CD14-positive monocyte (primary cell): ENCODE data around the gene MUC5B. TPM values are rescaled to one million over a fixed set of nuclear protein-coding genes. Genes with fewer than 3 reads are reported as not detected.

Source experiments
- DNase-seq, 3 donors: peaks; one replicate each; pipeline ENCODE4 v3.0.0-alpha.2; 2011 to 2022
- H2AFZ ChIP-seq: 2 replicates; pipeline ENCODE4 v1.6.0; 2012; ENCODE audit warnings: mild to moderate bottlenecking, low read depth, low read length, inconsistent platforms; ENCODE audit not compliant: insufficient read depth, poor library complexity, severe bottlenecking
- H3K27ac ChIP-seq, 2 donors: 1 replicate in 1 of 2; 2 replicates in 1 of 2; pipeline ENCODE4 v1.5.1; 2012 to 2013; ENCODE audit warnings: low read length in 2 of 2, control low read depth in 1 of 2, inconsistent platforms in 1 of 2, low read depth in 1 of 2, mild to moderate bottlenecking in 1 of 2
- H3K27me3 ChIP-seq, 2 donors: one replicate each; pipeline versions ENCODE4 v1.6.0 to v1.6.1; 2011 to 2013; ENCODE audit warnings: low read length in 2 of 2; ENCODE audit not compliant: control insufficient read depth in 2 of 2, insufficient read depth in 2 of 2
- H3K36me3 ChIP-seq, 2 donors: replicated peaks in 1 of 2; 1 replicate in 1 of 2; 2 replicates in 1 of 2; pipeline versions ENCODE4 v1.5.1 to v1.6.1; 2012 to 2013; ENCODE audit warnings: low read length in 2 of 2, control low read depth in 1 of 2, inconsistent platforms in 1 of 2, mild to moderate bottlenecking in 1 of 2; ENCODE audit not compliant: insufficient read depth in 2 of 2, control insufficient read depth in 1 of 2
- H3K4me1 ChIP-seq, 2 donors: 1 replicate in 1 of 2; 2 replicates in 1 of 2; pipeline versions ENCODE4 v1.5.1 to v1.6.1; 2012 to 2013; ENCODE audit warnings: low read length in 2 of 2, control low read depth in 1 of 2, inconsistent platforms in 1 of 2, mild to moderate bottlenecking in 1 of 2, moderate library complexity in 1 of 2; ENCODE audit not compliant: insufficient read depth in 2 of 2, control insufficient read depth in 1 of 2
- H3K4me2 ChIP-seq: replicated peaks from 2 replicates; pipeline ENCODE3; 2012; ENCODE audit warnings: low read length, moderate library complexity, mild to moderate bottlenecking; ENCODE audit not compliant: poor library complexity, severe bottlenecking; ENCODE audit errors: extremely low read depth
- H3K4me3 ChIP-seq, 3 experiments: fragments of 200-600 bp in 1 of 3; sonication (generic) in 1 of 3; replicated peaks in 1 of 3; 1 replicate in 2 of 3; 2 replicates in 1 of 3; pipeline ENCODE4 v1.5.1; 2011 to 2013; ENCODE audit warnings: low read length in 3 of 3, mild to moderate bottlenecking in 3 of 3, control low read depth in 2 of 3, low read depth in 2 of 3, inconsistent platforms in 1 of 3, moderate library complexity in 1 of 3
- H3K79me2 ChIP-seq: 2 replicates; pipeline ENCODE4 v1.6.0; 2012; ENCODE audit warnings: mild to moderate bottlenecking, control low read depth, inconsistent platforms, low read length, moderate library complexity; ENCODE audit not compliant: insufficient read depth
- H3K9ac ChIP-seq: 2 replicates; pipeline ENCODE4 v1.6.0; 2017; ENCODE audit warnings: low read length, mild to moderate bottlenecking; ENCODE audit not compliant: insufficient read depth, poor library complexity, severe bottlenecking
- H3K9me3 ChIP-seq, 2 donors: replicated peaks in 1 of 2; 1 replicate in 1 of 2; 2 replicates in 1 of 2; pipeline versions ENCODE4 v1.5.1 to v1.6.1; 2012 to 2013; ENCODE audit warnings: low read length in 2 of 2, control low read depth in 1 of 2; ENCODE audit not compliant: control insufficient read depth in 1 of 2, insufficient read depth in 1 of 2
- H4K20me1 ChIP-seq: 2 replicates; pipeline ENCODE4 v1.6.0; 2012; ENCODE audit warnings: mild to moderate bottlenecking, low read length, control low read depth, moderate library complexity; ENCODE audit not compliant: insufficient read depth
- H3K27ac Mint-ChIP-seq, 7 donors: one replicate each; pipeline ENCODE4 v1.8.0; 2020; ENCODE audit warnings: mild to moderate bottlenecking in 7 of 7, mixed read lengths in 7 of 7, moderate library complexity in 6 of 7, inconsistent platforms in 2 of 7
- H3K27me3 Mint-ChIP-seq, 3 donors: one replicate each; pipeline ENCODE4 v1.8.0; 2021 to 2022; ENCODE audit warnings: low read depth in 3 of 3, mild to moderate bottlenecking in 3 of 3, mixed read lengths in 3 of 3, moderate library complexity in 3 of 3, inconsistent platforms in 1 of 3
- H3K36me3 Mint-ChIP-seq, 2 donors: one replicate each; pipeline ENCODE4 v1.8.0; 2020; ENCODE audit warnings: mixed read lengths in 2 of 2, inconsistent platforms in 1 of 2, mild to moderate bottlenecking in 1 of 2
- H3K4me1 Mint-ChIP-seq: one replicate; pipeline ENCODE4 v1.8.0; 2020; ENCODE audit warnings: mild to moderate bottlenecking, mixed read lengths
- H3K4me3 Mint-ChIP-seq, 2 donors: one replicate each; pipeline ENCODE4 v1.8.0; 2020; ENCODE audit warnings: mild to moderate bottlenecking in 2 of 2, mixed read lengths in 2 of 2, moderate library complexity in 1 of 2
- H3K9me3 Mint-ChIP-seq, 7 donors: one replicate each; pipeline ENCODE4 v1.8.0; 2020 to 2022; ENCODE audit warnings: mixed read lengths in 7 of 7, mild to moderate bottlenecking in 6 of 7, moderate library complexity in 6 of 7, inconsistent platforms in 2 of 7
- WGBS: methylation state at CpG from one replicate; pipeline ENCODE4 v1.1.5; 2013; ENCODE audit warnings: missing lambda C conversion rate; ENCODE audit not compliant: insufficient coverage; 5-methylcytosine and 5-hydroxymethylcytosine counted together
- intact Hi-C, 2 donors: fragments of 100-400 bp; cut with micrococcal nuclease; formaldehyde crosslinking; loops; one replicate each; pipeline versions ENCODE4 v1.15.0 to v1.15.1; 2023
- polyA plus RNA-seq, 3 donors: library from polyadenylated mRNA; depleted of rRNA in 1 of 3; unstranded in 2 of 3; stranded (reverse) in 1 of 3; fragments of 300-500 nt in 2 of 3; fragments of >200 nt in 1 of 3; fragmentation: Illumina TruSeq in 2 of 3; gene quantifications; 1 replicate in 2 of 3; 2 replicates in 1 of 3; pipeline ENCODE4 v1.2.3, GENCODE V29; 2012 to 2021
- TF ChIP-seq, protein P1 (sequence below): fragments of 200-600 bp; IDR thresholded peaks from one replicate; pipeline ENCODE4 v1.8.0; 2022; ENCODE audit warnings: antibody characterized with exemption, mild to moderate bottlenecking

Gene MUC5B
- polyA plus RNA-seq, 3 donors, result not detected

DNA sequence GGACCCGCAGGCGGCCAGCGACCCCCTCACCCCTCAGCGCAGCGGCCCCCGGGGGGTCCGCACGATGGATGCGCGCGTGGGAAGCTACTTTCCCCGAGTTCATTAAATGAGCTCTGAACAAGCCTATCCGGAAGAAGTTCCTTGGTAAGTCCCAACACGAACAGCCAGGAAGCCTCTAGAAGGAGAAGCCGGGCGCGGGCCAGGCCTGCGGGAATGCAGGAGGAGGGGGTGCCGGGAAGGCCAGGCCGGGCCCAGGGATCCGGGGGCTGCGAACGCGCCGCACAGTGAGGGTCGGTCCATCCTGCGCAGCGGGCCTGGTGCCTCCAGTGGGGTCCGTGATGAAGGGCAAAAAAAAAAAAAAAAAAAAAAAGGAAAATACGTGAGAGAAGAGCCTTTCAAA, 49.7 kb downstream of the MUC5B start:
- Histone ChIP-seq H2AFZ (no peak overlapping the region), H3K36me3 (peaks cover 40 to 44% of the 10 kb centered on the region in 2 donors), H4K20me1 (peaks cover 54% of the 10 kb centered on the region), H3K27ac (no peak overlapping the region), H3K9ac (no peak overlapping the region), H3K4me1 (no peaks in the 10 kb centered on the region), H3K27me3 (no peaks in the 10 kb centered on the region), H3K4me2 (no peak overlapping the region), H3K4me3 (no peak overlapping the region), H3K79me2 (no peaks in the 10 kb centered on the region), H3K9me3 (no peaks in the 10 kb centered on the region)
- H3K4me3 Mint-ChIP-seq, result no peak overlapping the region
- intact Hi-C loops, result no loop called here
- TF ChIP-seq, protein P1, sequence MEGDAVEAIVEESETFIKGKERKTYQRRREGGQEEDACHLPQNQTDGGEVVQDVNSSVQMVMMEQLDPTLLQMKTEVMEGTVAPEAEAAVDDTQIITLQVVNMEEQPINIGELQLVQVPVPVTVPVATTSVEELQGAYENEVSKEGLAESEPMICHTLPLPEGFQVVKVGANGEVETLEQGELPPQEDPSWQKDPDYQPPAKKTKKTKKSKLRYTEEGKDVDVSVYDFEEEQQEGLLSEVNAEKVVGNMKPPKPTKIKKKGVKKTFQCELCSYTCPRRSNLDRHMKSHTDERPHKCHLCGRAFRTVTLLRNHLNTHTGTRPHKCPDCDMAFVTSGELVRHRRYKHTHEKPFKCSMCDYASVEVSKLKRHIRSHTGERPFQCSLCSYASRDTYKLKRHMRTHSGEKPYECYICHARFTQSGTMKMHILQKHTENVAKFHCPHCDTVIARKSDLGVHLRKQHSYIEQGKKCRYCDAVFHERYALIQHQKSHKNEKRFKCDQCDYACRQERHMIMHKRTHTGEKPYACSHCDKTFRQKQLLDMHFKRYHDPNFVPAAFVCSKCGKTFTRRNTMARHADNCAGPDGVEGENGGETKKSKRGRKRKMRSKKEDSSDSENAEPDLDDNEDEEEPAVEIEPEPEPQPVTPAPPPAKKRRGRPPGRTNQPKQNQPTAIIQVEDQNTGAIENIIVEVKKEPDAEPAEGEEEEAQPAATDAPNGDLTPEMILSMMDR, result no peak
- peaks cover 0 to 2% (median 0%) of the 10 kb centered on the region in 7 donors for H3K9me3 Mint-ChIP-seq
- H3K27ac Mint-ChIP-seq, result no peak overlapping the region
- H3K4me1 Mint-ChIP-seq, result no peaks in the 10 kb centered on the region
- 99% methylated on average over 18 of the region's 30 CpGs for WGBS
- peaks cover 25 to 47% of the 10 kb centered on the region in 2 donors for H3K36me3 Mint-ChIP-seq
- no peak for DNase-seq
- peaks cover 0 to 5% (median 0%) of the 10 kb centered on the region in 3 donors for H3K27me3 Mint-ChIP-seq

DNA sequence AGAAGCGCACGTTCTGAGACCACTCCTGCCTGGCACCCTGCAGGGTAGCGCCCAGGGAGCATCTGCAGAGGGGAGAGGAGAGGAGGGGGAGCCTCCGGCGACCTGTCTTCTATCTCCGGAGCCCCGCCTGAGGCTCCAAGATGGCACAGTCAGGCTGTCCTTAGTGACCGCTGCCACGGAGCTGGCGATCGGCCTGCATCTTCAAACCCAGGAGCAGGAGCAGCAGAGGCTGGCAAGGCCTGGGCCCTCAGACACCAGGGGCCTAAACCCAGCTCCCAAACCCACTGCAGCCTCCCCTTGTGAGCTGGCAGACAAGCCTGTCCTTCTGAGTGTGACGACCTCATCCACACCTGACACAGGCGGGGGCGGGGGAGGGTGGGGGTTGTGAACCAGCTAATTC, 51.6 kb downstream of the MUC5B start:
- Histone ChIP-seq H3K79me2 (peaks cover 6% of the 10 kb centered on the region), H3K9me3 (no peaks in the 10 kb centered on the region), H3K4me2 (no peak overlapping the region), H3K9ac (no peak overlapping the region), H3K27me3 (no peaks in the 10 kb centered on the region), H3K4me1 (no peaks in the 10 kb centered on the region), H3K27ac (no peak overlapping the region), H3K36me3 (peaks cover 56 to 64% of the 10 kb centered on the region in 2 donors), H3K4me3 (no peak overlapping the region), H4K20me1 (peaks cover 73% of the 10 kb centered on the region), H2AFZ (no peak overlapping the region)
- no peak overlapping the region for H3K4me3 Mint-ChIP-seq
- no peak overlapping the region for H3K27ac Mint-ChIP-seq
- peaks cover 0 to 1% (median 0%) of the 10 kb centered on the region in 7 donors for H3K9me3 Mint-ChIP-seq
- intact Hi-C loops, result no loop called here
- DNase-seq, result no peak
- peaks cover 39 to 66% of the 10 kb centered on the region in 2 donors for H3K36me3 Mint-ChIP-seq
- peaks cover 0 to 3% (median 0%) of the 10 kb centered on the region in 3 donors for H3K27me3 Mint-ChIP-seq
- no peaks in the 10 kb centered on the region for H3K4me1 Mint-ChIP-seq
- WGBS, result 99% methylated on average over 12 of the region's 14 CpGs
- TF ChIP-seq, protein P1, result no peak
